ENCODE results near the gene TBX22.
"Not testable (repeated sequence)": the region's sequence is repeated elsewhere in the genome, so short reads cannot be mapped to it uniquely, and the experiment has no call there.

Gene TBX22

DNA sequence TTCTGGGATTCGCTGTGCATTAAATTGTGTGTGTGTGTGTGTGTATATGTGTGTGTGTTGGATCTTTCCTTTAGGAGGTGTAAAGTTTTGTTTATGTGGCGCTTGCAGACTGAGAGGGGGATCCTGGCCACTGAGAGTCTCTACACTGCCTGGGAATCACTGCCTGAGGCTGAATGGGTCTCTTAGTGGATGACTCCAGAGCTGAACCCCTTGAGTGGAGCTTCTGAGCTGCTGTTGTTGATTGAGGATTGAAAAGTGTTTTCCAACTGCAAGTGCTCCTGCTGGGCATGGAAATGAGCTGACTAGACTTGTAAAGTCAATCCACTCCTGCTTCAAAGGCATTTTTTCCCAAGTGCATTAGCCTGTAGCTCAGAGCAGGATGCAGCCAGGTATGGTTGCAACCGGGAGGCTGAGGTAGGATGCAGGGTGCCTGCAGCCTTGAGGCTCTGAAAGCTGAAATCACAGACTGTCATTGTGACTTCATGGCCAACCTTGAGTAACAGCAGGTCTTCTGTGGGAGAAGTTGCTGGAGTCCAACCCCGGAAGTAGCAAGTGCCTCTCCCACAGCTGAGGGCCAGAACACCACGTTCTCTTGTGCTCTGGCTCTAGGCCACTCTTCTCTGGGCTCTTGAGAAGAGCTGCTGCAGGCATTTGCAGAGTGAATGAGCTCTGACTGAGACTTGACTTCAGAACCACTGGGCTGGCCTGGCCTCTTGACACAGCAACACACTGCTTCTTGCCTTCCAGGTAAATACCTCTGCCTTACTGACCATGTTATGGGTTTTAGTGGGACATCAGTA is at the start of gene TBX22:
TBX22 (plus strand) TSS at position 613 of the 800 bp plus-strand sequence. CDS start 7,517 bp downstream, outside the sequence.
- DNase-seq: no peak

GRCh38 chrX:79975605-79976004 is 38.9 kb upstream of the TBX22 start:
- no peak for DNase-seq

GRCh38 chrX:80004458-80004857 is 10.1 kb upstream of the TBX22 start:
- DNase-seq: no peak

DNA sequence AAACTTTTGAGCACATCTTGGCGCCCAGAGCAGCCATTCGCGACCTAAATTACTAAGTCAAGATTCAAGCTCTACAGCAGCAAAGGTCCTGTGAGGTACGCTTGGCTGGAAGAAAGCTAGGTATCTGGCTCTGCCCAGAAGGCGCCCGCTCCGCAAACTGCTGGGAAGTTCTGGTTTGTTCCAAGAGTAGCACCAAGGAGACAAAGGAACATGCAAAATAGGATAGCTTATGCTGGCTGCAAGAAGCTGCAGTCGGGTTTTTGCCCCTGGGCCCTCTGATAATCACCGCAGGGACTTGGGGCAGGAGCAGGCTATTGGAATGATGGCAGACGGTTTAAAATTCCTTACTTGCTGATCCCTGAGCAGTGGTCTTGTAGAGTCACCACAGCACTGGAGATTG is 3.0 kb upstream of the TBX22 start:
- no peak for DNase-seq

DNA sequence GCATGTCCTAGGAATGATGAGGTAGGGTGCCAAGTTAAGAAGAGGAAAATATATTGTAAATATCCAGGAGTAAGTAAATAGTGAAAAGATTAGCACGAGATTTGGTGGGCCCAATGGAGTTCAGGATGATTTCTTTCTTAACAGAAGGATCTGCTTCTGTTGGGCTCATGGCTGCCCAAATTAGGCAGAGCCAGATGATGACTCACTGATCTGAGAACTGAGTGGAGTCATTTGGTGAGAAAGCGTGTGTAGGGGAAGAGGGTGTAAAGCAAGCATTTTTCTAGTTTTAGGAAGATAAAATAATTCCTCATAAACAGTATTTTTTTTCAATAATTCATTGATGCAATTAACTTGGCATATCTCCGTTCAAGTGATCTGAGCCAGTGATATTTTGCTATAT is 1.6 kb downstream of the TBX22 start:
- no peak for DNase-seq

- no peak for DNase-seq
Measured at GRCh38 chrX:80021621-80022020, 7.1 kb downstream of the TBX22 start.

GRCh38 chrX:80022363-80023031 is 7.9 kb downstream of the TBX22 start:
- DNase-seq: no peak

DNA sequence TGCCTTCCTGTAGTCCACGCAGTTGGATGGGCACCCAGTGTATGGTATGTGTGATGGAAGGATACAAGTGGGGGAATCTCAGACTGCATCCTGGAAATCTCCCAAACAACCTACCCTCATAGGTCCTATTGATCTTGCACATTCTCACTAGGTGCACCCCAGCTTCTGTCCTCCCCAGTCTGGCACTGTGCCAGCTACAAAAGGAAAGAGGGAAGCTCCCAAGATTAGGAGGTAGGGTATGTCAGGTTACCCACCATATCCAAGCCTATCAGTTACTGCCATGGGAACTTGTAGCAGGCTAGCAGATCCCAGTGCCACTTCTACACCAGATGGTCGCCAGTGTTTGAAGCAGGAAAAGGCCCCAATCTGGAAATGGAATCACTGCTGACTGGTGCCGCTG is 11.6 kb downstream of the TBX22 start:
- DNase-seq: no peak

- DNase-seq: not testable (repeated sequence)
Measured at GRCh38 chrX:80066156-80066555, 51.6 kb downstream of the TBX22 start.

- DNase-seq: not testable (repeated sequence)
Measured at GRCh38 chrX:80075625-80076024, 61.1 kb downstream of the TBX22 start.
